Right lobe of liver (tissue), 4 donors: Measurements from ENCODE around the gene MOB2.

ENCODE experiments used
- CTCF ChIP-seq, 4 donors: fragments of 200-600 bp in 3 of 4; fragments of 450-650 bp in 1 of 4; IDR thresholded peaks; one replicate each; pipeline versions ENCODE4 v1.5.1 to v1.8.0; 2016 to 2022; ENCODE audit warnings: antibody characterized with exemption in 4 of 4, mild to moderate bottlenecking in 2 of 4
- POLR2A ChIP-seq: fragments of 450-650 bp; IDR thresholded peaks from one replicate; pipeline ENCODE4 v1.6.1; 2017; ENCODE audit warnings: antibody characterized with exemption, mild to moderate bottlenecking
- donor health status: DM: no; HTN: no; CAD: no.
- donor health status: DM: no; HTN: no; CAD: no.
- donor health status: DM: no; HTN: yes; CAD: no.

- TF ChIP-seq CTCF (IDR thresholded peaks at IDR 0.05), result no peak
- TF ChIP-seq POLR2A, result no peak
These were observed 48.2 kb downstream of the MOB2 start for GRCh38 chr11:1438261-1438966.
